Adrenal gland (tissue), 12 donors: ENCODE measurements around the gene PXDN. TPM values are rescaled to one million over a fixed set of nuclear protein-coding genes. Genes with fewer than 3 reads are reported as not detected.

Experiments used
- DNase-seq, 7 donors: peaks; one replicate each; pipeline ENCODE4 v3.0.0-alpha.2; 2019 to 2020
- H3K27ac ChIP-seq, 5 donors: fragments of 200-600 bp; sonication (generic) in 4 of 5; 1 replicate in 3 of 5; 2 replicates in 2 of 5; pipeline versions ENCODE4 v1.5.1 to v1.8.0; 2016 to 2020; ENCODE audit warnings: mild to moderate bottlenecking in 1 of 5
- H3K27me3 ChIP-seq: fragments of 200-600 bp; 2 replicates; pipeline ENCODE4 v1.8.0; 2021
- H3K36me3 ChIP-seq, 2 donors: fragments of 200-600 bp; replicated peaks in 1 of 2; 1 replicate in 1 of 2; 2 replicates in 1 of 2; pipeline versions ENCODE4 v1.5.1 to v1.8.0; 2018 to 2022
- H3K4me1 ChIP-seq, 2 donors: fragments of 200-600 bp; replicated peaks in 1 of 2; 1 replicate in 1 of 2; 2 replicates in 1 of 2; pipeline versions ENCODE4 v1.5.1 to v1.8.0; 2018 to 2021
- H3K4me3 ChIP-seq, 4 donors: fragments of 200-600 bp; sonication (generic) in 3 of 4; one replicate each; pipeline ENCODE4 v1.5.1; 2016 to 2018
- H3K9me3 ChIP-seq, 3 donors: fragments of 200-600 bp; sonication (generic) in 1 of 3; replicated peaks in 1 of 3; 1 replicate in 2 of 3; 2 replicates in 1 of 3; pipeline versions ENCODE4 v1.5.1 to v1.8.0; 2016 to 2021
- POLR2A ChIP-seq, 2 donors: fragments of 450-650 bp; IDR thresholded peaks; one replicate each; pipeline ENCODE4 v1.6.1; 2017; ENCODE audit warnings: antibody characterized with exemption in 2 of 2, mild to moderate bottlenecking in 2 of 2, moderate library complexity in 1 of 2
- WGBS, 4 donors: extraction: QIAGEN DNeasy Blood & Tissue Kit in 2 of 4; methylation state at CpG; one replicate each; pipeline versions ENCODE4 v1.1.5 to v1.1.7; 2013 to 2017; 5-methylcytosine and 5-hydroxymethylcytosine counted together
- intact Hi-C, 2 donors: fragments of 100-400 bp; cut with DNase I; formaldehyde crosslinking; loops; one replicate each; pipeline versions ENCODE4 v1.14.1 to v1.15.0; 2022 to 2023
- polyA plus RNA-seq, 3 donors: library from polyadenylated mRNA; stranded (reverse); fragments of 200-250 nt in 2 of 3; fragments of 350-450 nt in 1 of 3; fragmentation: Illumina TruSeq in 1 of 3; extraction: RNeasy Lipid Tissue Mini Kit (QIAGEN cat#74804) in 1 of 3; gene quantifications; one replicate each; pipeline ENCODE4 v1.2.3, GENCODE V29; 2013 to 2014
- total RNA-seq, 9 donors: library from RNA; depleted of rRNA in 4 of 9; stranded (reverse); fragments of >200 nt in 4 of 9; fragments of 120-200 nt in 1 of 9; fragmentation: NEBNext Ultra II Directional in 1 of 9; extraction: Animal tissue kit (Norgen Biotek cat#: 25700) in 1 of 9; gene quantifications; one replicate each; pipeline versions ENCODE4 v1.1.0 to v1.2.4, GENCODE V29; 2013 to 2023
- TF ChIP-seq, protein P1 (sequence below), 6 experiments: fragments of 450-650 bp in 4 of 6; fragments of 200-600 bp in 2 of 6; sonication (generic) in 1 of 6; IDR thresholded peaks; 1 replicate in 5 of 6; 2 replicates in 1 of 6; pipeline versions ENCODE4 v1.5.1 to v1.8.0; 2016 to 2021; ENCODE audit warnings: antibody characterized with exemption in 6 of 6, mild to moderate bottlenecking in 2 of 6, moderate library complexity in 1 of 6
- donor health status: healthy with polysubstance abuse.
- donor health status: Bipolar disorder and iron deficiency.
- donor health status: DM: yes; HTN: yes; CAD: no.
- donor health status: DM: no; HTN: no; CAD: no.
- donor health status: DM: no; HTN: no; CAD: no.
- donor health status: DM: yes; HTN: yes; CAD: no.

The PXDN gene
- total and polyA plus RNA-seq, 12 donors = 8.5 to 39.5 (median 22.1) TPM

DNA sequence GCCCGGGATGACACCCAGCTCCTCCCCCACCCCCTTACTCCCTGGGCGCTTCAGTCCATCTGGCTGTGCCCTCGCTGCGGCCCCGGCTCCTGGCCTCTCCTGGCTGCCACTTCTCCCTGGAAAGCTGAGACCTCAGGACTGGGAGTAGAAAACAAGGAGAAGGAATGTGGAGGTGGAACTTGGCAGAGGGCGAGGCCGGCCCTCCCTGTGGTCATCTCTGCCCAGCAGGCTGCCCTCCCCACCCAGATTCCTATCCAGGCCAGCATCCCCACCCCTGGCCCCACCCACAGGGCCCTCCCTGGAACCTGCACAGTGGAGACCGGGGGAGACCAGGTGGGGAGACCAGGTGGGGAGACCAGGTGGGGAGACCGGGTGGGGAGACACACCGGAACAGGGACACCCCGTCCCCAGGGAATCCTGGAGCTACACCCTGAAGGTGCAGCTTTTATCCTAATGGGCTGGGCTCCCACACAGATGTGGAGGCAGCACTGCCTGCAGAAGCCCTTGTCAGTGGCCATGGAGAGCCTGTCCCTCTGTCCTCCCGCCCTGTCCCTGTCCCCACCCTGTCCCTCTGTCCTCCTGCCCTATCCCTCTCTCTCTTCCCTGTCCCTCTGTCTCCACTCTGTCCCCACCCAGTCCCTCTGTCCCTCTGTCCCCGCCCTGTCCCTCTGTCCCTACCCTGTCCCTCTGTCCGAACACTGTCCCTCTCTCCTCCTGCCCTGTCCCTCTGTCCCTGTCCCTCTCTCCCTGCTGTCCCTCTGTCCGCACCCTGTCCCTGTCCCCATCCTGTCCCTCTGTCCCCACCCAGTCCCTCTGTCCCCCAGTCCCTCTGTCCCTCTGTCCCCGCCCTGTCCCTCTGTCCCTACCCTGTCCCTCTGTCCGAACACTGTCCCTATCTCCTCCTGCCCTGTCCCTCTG is 157.1 kb downstream of the PXDN start:
- Histone ChIP-seq H3K4me1 (no peaks in the 10 kb centered on the region), H3K27me3 (no peaks in the 10 kb centered on the region), H3K4me3 (no peak overlapping the region), H3K36me3 (no peaks in the 10 kb centered on the region), H3K27ac (no peak overlapping the region), H3K9me3 (no peaks in the 10 kb centered on the region)
- 71 to 82% (median 80%) methylated on average over 13 to 17 of the region's 17 CpGs for WGBS, 4 donors
- TF ChIP-seq, protein P1, sequence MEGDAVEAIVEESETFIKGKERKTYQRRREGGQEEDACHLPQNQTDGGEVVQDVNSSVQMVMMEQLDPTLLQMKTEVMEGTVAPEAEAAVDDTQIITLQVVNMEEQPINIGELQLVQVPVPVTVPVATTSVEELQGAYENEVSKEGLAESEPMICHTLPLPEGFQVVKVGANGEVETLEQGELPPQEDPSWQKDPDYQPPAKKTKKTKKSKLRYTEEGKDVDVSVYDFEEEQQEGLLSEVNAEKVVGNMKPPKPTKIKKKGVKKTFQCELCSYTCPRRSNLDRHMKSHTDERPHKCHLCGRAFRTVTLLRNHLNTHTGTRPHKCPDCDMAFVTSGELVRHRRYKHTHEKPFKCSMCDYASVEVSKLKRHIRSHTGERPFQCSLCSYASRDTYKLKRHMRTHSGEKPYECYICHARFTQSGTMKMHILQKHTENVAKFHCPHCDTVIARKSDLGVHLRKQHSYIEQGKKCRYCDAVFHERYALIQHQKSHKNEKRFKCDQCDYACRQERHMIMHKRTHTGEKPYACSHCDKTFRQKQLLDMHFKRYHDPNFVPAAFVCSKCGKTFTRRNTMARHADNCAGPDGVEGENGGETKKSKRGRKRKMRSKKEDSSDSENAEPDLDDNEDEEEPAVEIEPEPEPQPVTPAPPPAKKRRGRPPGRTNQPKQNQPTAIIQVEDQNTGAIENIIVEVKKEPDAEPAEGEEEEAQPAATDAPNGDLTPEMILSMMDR (IDR thresholded peaks at IDR 0.05) = no peak
- no peak for TF ChIP-seq POLR2A (IDR thresholded peaks at IDR 0.05)
- DNase-seq = no peak
- intact Hi-C loops = no loop called here

DNA sequence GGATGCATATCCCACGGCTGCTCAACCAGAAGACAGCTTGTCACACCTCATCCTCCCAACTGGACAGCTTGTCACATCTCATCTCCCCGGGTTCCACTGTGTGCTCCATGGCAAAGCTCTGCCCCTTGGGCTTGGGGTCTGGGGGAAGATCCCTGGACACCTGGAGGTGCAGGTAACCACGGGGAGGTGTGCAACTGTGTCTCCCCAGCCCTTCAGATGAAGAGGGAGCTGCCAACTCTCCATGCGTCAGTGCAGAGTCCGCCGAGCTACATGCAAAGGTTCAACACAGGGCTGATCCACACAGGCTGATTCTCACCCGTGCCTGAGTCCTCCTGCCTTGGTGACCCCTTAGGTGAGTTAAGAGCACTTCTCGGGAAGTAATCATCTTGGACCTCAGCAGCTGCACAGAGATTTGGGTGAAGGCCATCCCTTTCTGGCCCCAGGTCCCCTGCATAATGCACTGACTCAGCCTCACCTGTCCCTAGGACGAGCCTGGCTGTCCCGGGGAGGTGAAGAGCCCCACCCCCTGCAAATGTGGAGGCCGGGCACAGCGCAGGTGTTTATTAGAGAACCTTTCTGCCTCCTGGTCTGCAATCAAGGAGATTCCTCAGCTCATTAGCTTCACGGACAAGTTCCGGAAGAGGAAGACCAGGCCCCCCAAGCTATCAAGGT is 157.9 kb downstream of the PXDN start:
- Histone ChIP-seq H3K27me3 (no peaks in the 10 kb centered on the region), H3K36me3 (no peaks in the 10 kb centered on the region), H3K4me3 (no peak overlapping the region), H3K9me3 (no peaks in the 10 kb centered on the region), H3K27ac (no peak overlapping the region), H3K4me1 (no peaks in the 10 kb centered on the region)
- TF ChIP-seq, protein P1 (IDR thresholded peaks at IDR 0.05) = no peak
- TF ChIP-seq POLR2A (IDR thresholded peaks at IDR 0.05) = no peak
- no peak for DNase-seq
- intact Hi-C loops = no loop called here
- WGBS, 4 donors = 77 to 85% (median 81%) methylated on average over 8 to 14 of the region's 14 CpGs

DNA sequence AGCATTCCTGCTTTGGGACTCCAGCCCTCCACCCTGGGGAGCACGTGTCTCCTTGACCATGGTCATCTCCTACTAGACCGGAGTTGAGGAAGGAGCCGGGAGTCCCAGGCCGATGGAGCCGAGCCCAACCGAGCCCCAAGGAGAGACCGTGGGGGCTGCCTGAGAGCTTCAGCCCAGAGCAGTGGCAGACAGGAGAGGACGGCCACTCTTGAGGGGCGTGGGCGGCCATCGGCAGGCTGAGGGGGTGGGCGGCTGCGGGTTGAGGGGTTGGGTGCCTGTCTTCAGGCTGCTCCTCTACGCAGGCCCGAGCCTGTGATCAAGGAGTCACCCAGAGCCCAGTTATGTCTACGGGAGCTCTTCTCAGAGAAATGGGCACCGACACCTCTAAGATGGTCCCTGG is 158.7 kb downstream of the PXDN start:
- WGBS, 4 donors = 85 to 92% (median 89%) methylated on average over 8 to 17 of the region's 17 CpGs
- no peak overlapping the region for H3K27ac ChIP-seq
- H3K27me3 ChIP-seq = no peaks in the 10 kb centered on the region
- no peak for TF ChIP-seq POLR2A (IDR thresholded peaks at IDR 0.05)
- TF ChIP-seq, protein P1 (IDR thresholded peaks at IDR 0.05) = no peak
- H3K36me3 ChIP-seq = no peaks in the 10 kb centered on the region
- H3K9me3 ChIP-seq = no peaks in the 10 kb centered on the region
- intact Hi-C loops = no loop called here
- no peak overlapping the region for H3K4me3 ChIP-seq
- H3K4me1 ChIP-seq = no peaks in the 10 kb centered on the region
- no peak for DNase-seq

DNA sequence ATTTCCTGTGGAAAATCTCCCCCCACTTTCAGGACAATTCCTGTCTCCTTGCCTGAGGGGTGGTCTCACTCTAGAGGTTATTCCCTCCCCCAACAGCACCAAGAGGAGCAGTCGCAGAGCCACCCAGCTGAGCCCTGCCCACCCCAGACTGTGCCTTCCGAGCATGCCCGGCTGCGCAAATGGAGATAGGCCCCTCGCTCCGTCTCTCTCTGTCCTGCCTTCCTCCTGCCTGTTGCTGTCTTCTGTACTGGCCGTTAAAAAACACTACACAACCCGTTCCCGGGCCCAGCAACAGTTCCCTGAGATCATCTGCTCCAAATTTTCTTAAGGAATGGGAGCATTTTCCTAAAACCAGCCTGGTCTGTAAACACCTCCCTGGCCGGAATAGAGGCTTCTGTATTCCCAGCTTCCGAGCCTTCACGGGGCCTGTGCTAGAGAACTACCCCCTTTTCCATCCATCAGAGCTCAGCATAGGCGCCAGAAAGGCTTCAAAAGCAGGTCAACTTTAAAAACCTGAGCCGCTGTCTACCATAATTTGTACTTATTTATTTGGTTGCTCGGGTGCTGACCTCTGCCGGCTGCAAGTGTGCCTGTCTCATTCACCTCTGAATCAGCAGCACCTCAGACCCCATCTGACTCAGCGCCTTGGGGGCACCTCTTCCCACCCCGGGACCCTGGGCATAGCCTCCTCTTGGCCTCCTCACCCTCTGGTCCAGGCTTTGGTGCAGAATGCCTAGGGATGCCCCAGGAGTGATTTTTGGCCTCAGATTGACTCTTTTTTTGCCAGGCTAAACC is 159.4 kb downstream of the PXDN start:
- no peak for DNase-seq
- intact Hi-C loops = no loop called here
- 78 to 87% (median 84%) methylated on average over 17 to 18 of the region's 18 CpGs for WGBS, 4 donors

More for the DNA sequence above, 159.4 kb downstream of the PXDN start:
- no peak overlapping the region for H3K4me3 ChIP-seq
- H3K27me3 ChIP-seq = no peaks in the 10 kb centered on the region
- TF ChIP-seq, protein P1 (IDR thresholded peaks at IDR 0.05) = no peak
- TF ChIP-seq POLR2A (IDR thresholded peaks at IDR 0.05) = no peak
- no peaks in the 10 kb centered on the region for H3K4me1 ChIP-seq
- no peak overlapping the region for H3K27ac ChIP-seq
- no peaks in the 10 kb centered on the region for H3K9me3 ChIP-seq
- H3K36me3 ChIP-seq = no peaks in the 10 kb centered on the region
